H1 (cell line): ENCODE measurements around the gene KCNJ5. TPM values are rescaled to one million over a fixed set of nuclear protein-coding genes. Genes with fewer than 3 reads are reported as not detected.

ENCODE experiments used
- CHD7 ChIP-seq: fragments of 300-600 bp; sonication (generic); IDR thresholded peaks from 2 replicates; pipeline ENCODE4 v1.7.1; 2012; ENCODE audit warnings: low read length, moderate library complexity, mild to moderate bottlenecking, inconsistent platforms; ENCODE audit not compliant: insufficient replicate concordance
- CREB1 ChIP-seq: IDR thresholded peaks from 2 replicates; pipeline ENCODE4 v1.6.1; 2012; ENCODE audit warnings: inconsistent platforms
- EGR1 ChIP-seq: IDR thresholded peaks from 2 replicates; pipeline ENCODE4 v1.6.1; 2011; ENCODE audit warnings: low read depth, low read length, borderline replicate concordance
- EZH2 ChIP-seq: fragments of 200-600 bp; sonication (generic); IDR thresholded peaks from 2 replicates; pipeline ENCODE4 v1.7.1; 2012; ENCODE audit warnings: low read depth, mild to moderate bottlenecking, moderate library complexity, low read length, inconsistent platforms; ENCODE audit not compliant: severe bottlenecking
- HDAC2 ChIP-seq, 2 experiments: fragments of 300-600 bp in 1 of 2; sonication (generic) in 1 of 2; IDR thresholded peaks; 2 replicates each; pipeline ENCODE4 v1.6.1; 2011 to 2012; ENCODE audit warnings: low read depth in 2 of 2, low read length in 2 of 2, mild to moderate bottlenecking in 2 of 2, moderate library complexity in 2 of 2, borderline replicate concordance in 1 of 2, inconsistent platforms in 1 of 2
- RAD21 ChIP-seq, 2 experiments: IDR thresholded peaks in 1 of 2; conservative IDR thresholded peaks in 1 of 2; 2 replicates each; pipeline ENCODE4 v1.6.1; 2011; ENCODE audit warnings: low read depth in 2 of 2, low read length in 2 of 2, improper control_type of control experiment in 1 of 2, inconsistent platforms in 1 of 2, mild to moderate bottlenecking in 1 of 2, moderate library complexity in 1 of 2
- SP2 ChIP-seq: IDR thresholded peaks from 2 replicates; pipeline ENCODE4 v1.6.1; 2012; ENCODE audit warnings: mild to moderate bottlenecking, low read length, inconsistent platforms
- SUZ12 ChIP-seq: fragments of 200-600 bp; sonication (generic); IDR thresholded peaks from 2 replicates; pipeline ENCODE4 v1.6.1; 2012; ENCODE audit warnings: mild to moderate bottlenecking, inconsistent platforms, low read length, moderate library complexity, mixed read lengths
- TBP ChIP-seq: IDR thresholded peaks from 2 replicates; pipeline ENCODE4 v1.6.1; 2011; ENCODE audit warnings: low read depth, low read length, improper control_type of control experiment
- YY1 ChIP-seq: IDR thresholded peaks from 2 replicates; pipeline ENCODE4 v1.6.1; 2011; ENCODE audit warnings: low read depth, mild to moderate bottlenecking, low read length
- polyA plus RNA-seq, 7 experiments: library from polyadenylated mRNA; depleted of rRNA in 3 of 7; stranded (reverse) in 5 of 7; unstranded in 2 of 7; fragments of >200 nt in 5 of 7; fragments of 200-250 nt in 2 of 7; gene quantifications; 1 replicate in 5 of 7; 2 replicates in 1 of 7; 4 replicates in 1 of 7; pipeline versions ENCODE4 v1.2.1 to v1.2.3, GENCODE V29; 2011 to 2013; ENCODE audit warnings: missing spikeins in 2 of 7, mixed read lengths in 2 of 7
- total RNA-seq: library from RNA; stranded (reverse); fragmentation: NEBNext Ultra II Directional; extraction: Animal tissue kit (Norgen Biotek cat#: 25700); gene quantifications from 2 replicates; pipeline ENCODE4 v1.2.1, GENCODE V29; 2021

The KCNJ5 gene
- total and polyA plus RNA-seq, 2 of the 8 experiments (the other 6 are each of a cell fraction or from before 2014, with no cell fraction given): 0.05 TPM; not detected in 1

- TF ChIP-seq CHD7 (no peak), YY1 (no peak), EGR1 (no peak), CREB1 (no peak), RAD21 (IDR thresholded peaks at IDR 0.05 in 1 of 2, conservative IDR thresholded peaks at IDR 0.05 in 1 of 2; ENCODE audit: low read depth in 2 of 2, low read length in 2 of 2) (no peak), HDAC2 (IDR thresholded peaks at IDR 0.05; ENCODE audit: borderline replicate concordance in 1 of 2, low read depth in 2 of 2, low read length in 2 of 2) (no peak), TBP (no peak), EZH2 (peak; percentile 81), SP2 (no peak), SUZ12 (peak; percentile 83)
Observed at GRCh38 chr11:128904656-128905344, 13.6 kb downstream of the KCNJ5 start (continued).
